GM10266 (cell line): ENCODE data around the gene TSHZ2.

Experiments
- DNase-seq: peaks from one replicate; pipeline ENCODE4 v3.0.0; 2012; ENCODE audit errors: extremely low spot score
- CTCF ChIP-seq: IDR thresholded peaks from 2 replicates; pipeline ENCODE4 v1.5.1; 2012; ENCODE audit warnings: mild to moderate bottlenecking, low read depth; ENCODE audit not compliant: control insufficient read depth, insufficient read depth; ENCODE audit errors: missing control alignments

The TSHZ2 gene

GRCh38 chr20:53419693-53420460 is 447.7 kb downstream of the TSHZ2 start:
- no peak for DNase-seq
- no peak for TF ChIP-seq CTCF

- DNase-seq: no peak
- TF ChIP-seq CTCF: no peak
Measured at GRCh38 chr20:53421343-53421742, 449.2 kb downstream of the TSHZ2 start.

GRCh38 chr20:53422039-53422438 is 449.9 kb downstream of the TSHZ2 start:
- no peak for DNase-seq
- no peak for TF ChIP-seq CTCF

GRCh38 chr20:53423587-53424146 is 451.5 kb downstream of the TSHZ2 start:
- no peak for TF ChIP-seq CTCF
- DNase-seq: no peak

GRCh38 chr20:53425481-53425880 is 453.3 kb downstream of the TSHZ2 start:
- no peak for DNase-seq
- no peak for TF ChIP-seq CTCF

GRCh38 chr20:53425941-53426340 is 453.8 kb downstream of the TSHZ2 start:
- DNase-seq: no peak

More at GRCh38 chr20:53425941-53426340, 453.8 kb downstream of the TSHZ2 start:
- no peak for TF ChIP-seq CTCF
